ENCODE measurements around the gene PTGS1.
"Not testable (repeated sequence)": the region's sequence is repeated elsewhere in the genome, so short reads cannot be mapped to it uniquely, and the experiment has no call there.

PTGS1 gene

GRCh38 chr9:122347348-122348287 lies 23.2 kb upstream of the PTGS1 start:
- DNase-seq = no peak

GRCh38 chr9:122348288-122348777 lies 22.5 kb upstream of the PTGS1 start:
- no peak for DNase-seq

- DNase-seq = no peak
These were observed 22.0 kb upstream of the PTGS1 start for GRCh38 chr9:122348791-122349190.

GRCh38 chr9:122349201-122349600 lies 21.6 kb upstream of the PTGS1 start:
- DNase-seq = no peak

- DNase-seq = no peak
These were observed 20.1 kb upstream of the PTGS1 start for GRCh38 chr9:122350577-122351355.

- no peak for DNase-seq
These were observed 16.2 kb upstream of the PTGS1 start for GRCh38 chr9:122354536-122355199.

- no peak for DNase-seq
These were observed 15.4 kb upstream of the PTGS1 start for GRCh38 chr9:122355336-122355875.

- DNase-seq = no peak
These were observed 14.2 kb upstream of the PTGS1 start for GRCh38 chr9:122356627-122357026.

GRCh38 chr9:122360891-122361290 lies 9.9 kb upstream of the PTGS1 start:
- no peak for DNase-seq

GRCh38 chr9:122363131-122363530 lies 7.7 kb upstream of the PTGS1 start:
- DNase-seq = not testable (repeated sequence)

- DNase-seq = no peak
These were observed 6.6 kb upstream of the PTGS1 start for GRCh38 chr9:122364117-122364782.

GRCh38 chr9:122364783-122365150 lies 6.1 kb upstream of the PTGS1 start:
- no peak for DNase-seq

- no peak for DNase-seq
These were observed 4.7 kb upstream of the PTGS1 start for GRCh38 chr9:122366074-122366660.

- no peak for DNase-seq
These were observed 3.8 kb upstream of the PTGS1 start for GRCh38 chr9:122367065-122367464.

- no peak for DNase-seq
These were observed 2.9 kb upstream of the PTGS1 start for GRCh38 chr9:122367774-122368460.

- no peak for DNase-seq
These were observed 2.2 kb upstream of the PTGS1 start for GRCh38 chr9:122368642-122369041.

GRCh38 chr9:122370303-122370702 lies 521 bp upstream of the PTGS1 start:
- DNase-seq = no peak

- no peak for DNase-seq
These were observed 1.0 kb downstream of the PTGS1 start for GRCh38 chr9:122371846-122372245.

GRCh38 chr9:122372856-122373845 lies 2.3 kb downstream of the PTGS1 start:
- DNase-seq = no peak

- no peak for DNase-seq
These were observed 4.1 kb downstream of the PTGS1 start for GRCh38 chr9:122374885-122375420.
